Karpas-422 (cell line): ENCODE data around the gene POLR2F. TPM values are rescaled to one million over a fixed set of nuclear protein-coding genes. Genes with fewer than 3 reads are reported as not detected.
A peak's percentile ranks its signal among the peaks of the same experiment; 100 is the strongest.
"Not testable (repeated sequence)": the region's sequence is repeated elsewhere in the genome, so short reads cannot be mapped to it uniquely, and the experiment has no call there.

Experiments
- DNase-seq: peaks from one replicate; pipeline ENCODE4 v3.0.0-alpha.2; 2015
- H2AFZ ChIP-seq: fragments of 200-600 bp; sonication (generic); 2 replicates; pipeline ENCODE4 v1.6.1; 2014; ENCODE audit warnings: antibody characterized with exemption, low read length, mixed read lengths
- H3K27ac ChIP-seq: fragments of 200-600 bp; sonication (generic); 2 replicates; pipeline ENCODE4 v1.5.1; 2014; ENCODE audit warnings: mild to moderate bottlenecking, low read length, moderate library complexity
- H3K27me3 ChIP-seq: fragments of 200-600 bp; sonication (generic); 2 replicates; pipeline ENCODE4 v1.6.1; 2014; ENCODE audit warnings: low read length, mixed read lengths
- H3K36me3 ChIP-seq: fragments of 200-600 bp; sonication (generic); 2 replicates; pipeline ENCODE4 v1.6.1; 2014; ENCODE audit warnings: low read length, mixed read lengths; ENCODE audit not compliant: insufficient read depth
- H3K4me1 ChIP-seq: fragments of 200-600 bp; sonication (generic); 2 replicates; pipeline ENCODE4 v1.6.1; 2014; ENCODE audit warnings: mild to moderate bottlenecking, low read length, mixed read lengths
- H3K4me2 ChIP-seq: fragments of 200-600 bp; sonication (generic); 2 replicates; pipeline ENCODE4 v1.6.1; 2014; ENCODE audit warnings: low read length, low read depth, mild to moderate bottlenecking; ENCODE audit not compliant: poor library complexity, severe bottlenecking
- H3K4me3 ChIP-seq: fragments of 200-600 bp; sonication (generic); 2 replicates; pipeline ENCODE4 v1.5.1; 2014; ENCODE audit warnings: mild to moderate bottlenecking, antibody characterized with exemption, low read length, mixed read lengths
- H3K79me2 ChIP-seq: fragments of 200-600 bp; sonication (generic); 2 replicates; pipeline ENCODE4 v1.6.1; 2014; ENCODE audit warnings: mild to moderate bottlenecking, low read length, mixed read lengths
- H3K9ac ChIP-seq: fragments of 200-600 bp; sonication (generic); 2 replicates; pipeline ENCODE4 v1.6.0; 2014; ENCODE audit warnings: low read length
- H3K9me2 ChIP-seq: fragments of 200-600 bp; sonication (generic), shearing (Covaris generic); replicated peaks from 2 replicates; pipeline ENCODE4 v1.6.0; 2014; ENCODE audit warnings: mild to moderate bottlenecking, low read length, moderate library complexity; ENCODE audit not compliant: insufficient read depth
- H3K9me3 ChIP-seq: fragments of 300-700, 200-600 bp; sonication (generic); 2 replicates; pipeline ENCODE4 v1.6.1; 2014; ENCODE audit warnings: low read length, mixed read lengths
- H4K20me1 ChIP-seq: fragments of 200-600 bp; sonication (generic); 2 replicates; pipeline ENCODE4 v1.6.1; 2014; ENCODE audit warnings: mild to moderate bottlenecking, antibody characterized with exemption, low read length, low read depth; ENCODE audit not compliant: insufficient read depth
- total RNA-seq: library from RNA; depleted of rRNA; stranded (reverse); fragments of >200 nt; shearing (Covaris generic); gene quantifications from 2 replicates; pipeline ENCODE4 v1.2.3, GENCODE V29; 2014; ENCODE audit warnings: low replicate concordance

POLR2F gene
- total RNA-seq, 1 experiment from 2014 or later, result 41.9 TPM

DNA sequence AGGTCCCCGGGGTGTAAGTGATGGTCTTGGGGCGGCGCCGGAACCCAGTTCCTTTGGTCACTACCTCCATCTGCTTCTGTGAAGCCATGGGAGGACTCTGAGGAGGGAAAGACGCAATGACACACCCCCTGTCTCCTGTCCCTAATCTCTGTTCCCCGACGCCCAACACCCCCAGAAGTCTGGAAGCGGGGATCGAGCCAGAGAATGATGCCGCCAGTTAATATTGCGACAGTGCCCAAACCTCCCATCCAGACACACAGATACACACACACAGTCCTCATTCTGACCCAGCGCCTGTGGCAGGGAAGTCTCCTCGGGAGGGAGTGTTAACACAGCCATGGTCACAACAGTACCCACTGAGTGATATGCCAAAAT, 450 bp upstream of the POLR2F start:
- Histone ChIP-seq H3K9me2 (no peaks in the 10 kb centered on the region), H3K79me2 (peaks cover 35% of the 10 kb centered on the region), H4K20me1 (no peaks in the 10 kb centered on the region), H3K9ac (peak overlapping the region; percentile 86), H3K27me3 (no peaks in the 10 kb centered on the region), H3K4me2 (peak overlapping the region; percentile 91), H3K9me3 (no peaks in the 10 kb centered on the region), H2AFZ (peak overlapping the region; percentile 87), H3K4me1 (peaks cover 16% of the 10 kb centered on the region), H3K36me3 (peaks cover 16% of the 10 kb centered on the region; the same call in 1 of the 2 replicates), H3K27ac (no peak overlapping the region), H3K4me3 (peak overlapping the region; percentile 85)
- DNase-seq, result no peak

DNA sequence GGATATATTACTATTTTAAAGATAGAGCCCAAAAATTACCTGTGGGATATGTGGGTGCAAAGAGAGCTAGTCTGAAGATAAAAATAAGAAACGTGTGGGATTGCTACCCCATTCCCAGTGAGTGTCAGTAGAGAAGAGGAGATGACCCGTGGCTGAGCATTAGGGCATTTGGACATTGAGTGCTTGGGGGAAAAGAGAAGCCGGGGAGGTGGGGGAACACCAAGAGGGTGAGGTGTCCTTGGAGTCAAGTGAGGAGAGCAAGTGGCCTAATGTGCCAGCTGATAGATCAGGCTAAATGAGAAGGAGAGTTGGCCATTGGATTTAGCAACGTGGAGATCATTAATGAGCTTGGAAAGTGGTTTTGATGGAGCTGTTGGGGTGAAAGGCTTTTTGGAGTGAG, 1.2 kb downstream of the POLR2F start:
- H3K9ac ChIP-seq, result peak overlapping the region; percentile 86
- H3K27ac ChIP-seq, result no peak overlapping the region
- no peaks in the 10 kb centered on the region for H3K9me3 ChIP-seq
- H3K4me1 ChIP-seq, result peaks cover 16% of the 10 kb centered on the region
- no peaks in the 10 kb centered on the region for H3K9me2 ChIP-seq
- H4K20me1 ChIP-seq, result no peaks in the 10 kb centered on the region
- H3K27me3 ChIP-seq, result no peaks in the 10 kb centered on the region
- no peak overlapping the region for H2AFZ ChIP-seq
- peak overlapping the region; percentile 91 for H3K4me2 ChIP-seq
- H3K36me3 ChIP-seq, result peaks cover 29% of the 10 kb centered on the region; the same call in 1 of the 2 replicates
- peak overlapping the region; percentile 85 for H3K4me3 ChIP-seq
- H3K79me2 ChIP-seq, result peaks cover 37% of the 10 kb centered on the region
- DNase-seq, result no peak

DNA sequence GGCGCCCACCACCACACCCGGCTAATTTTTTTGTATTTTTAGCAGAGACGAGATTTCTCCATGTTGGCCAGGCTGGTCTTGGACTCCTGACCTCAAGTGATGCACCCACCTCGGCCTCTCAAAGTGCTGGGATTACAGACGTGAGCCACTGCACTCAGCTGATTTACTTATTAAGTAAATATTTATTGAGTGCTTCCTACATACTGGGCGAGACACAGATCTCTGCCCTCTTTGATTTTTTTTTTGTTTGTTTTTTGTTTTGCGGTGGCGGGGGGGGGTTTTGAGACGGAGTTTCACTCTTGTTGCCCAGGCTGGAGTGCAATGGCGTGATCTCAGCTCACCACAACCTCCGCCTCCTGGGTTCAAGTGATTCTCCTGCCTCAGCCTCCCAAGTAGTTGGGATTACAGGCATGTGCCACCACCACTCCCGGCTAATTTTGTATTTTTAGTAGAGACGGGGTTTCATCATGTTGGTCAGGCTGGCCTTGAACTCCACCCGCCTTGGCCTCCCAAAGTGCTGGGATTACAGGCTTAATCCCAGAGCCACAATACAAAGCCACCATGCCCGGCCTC, 2.4 kb downstream of the POLR2F start:
- H2AFZ ChIP-seq, H3K9ac ChIP-seq, H3K9me3 ChIP-seq, DNase-seq, H4K20me1 ChIP-seq, H3K9me2 ChIP-seq, H3K27ac ChIP-seq, H3K27me3 ChIP-seq, H3K4me2 ChIP-seq, H3K4me3 ChIP-seq: not testable (repeated sequence)
- peaks cover 31% of the 10 kb centered on the region; the same call in 1 of the 2 replicates for H3K36me3 ChIP-seq
- H3K4me1 ChIP-seq, result peaks cover 16% of the 10 kb centered on the region
- peaks cover 37% of the 10 kb centered on the region for H3K79me2 ChIP-seq

DNA sequence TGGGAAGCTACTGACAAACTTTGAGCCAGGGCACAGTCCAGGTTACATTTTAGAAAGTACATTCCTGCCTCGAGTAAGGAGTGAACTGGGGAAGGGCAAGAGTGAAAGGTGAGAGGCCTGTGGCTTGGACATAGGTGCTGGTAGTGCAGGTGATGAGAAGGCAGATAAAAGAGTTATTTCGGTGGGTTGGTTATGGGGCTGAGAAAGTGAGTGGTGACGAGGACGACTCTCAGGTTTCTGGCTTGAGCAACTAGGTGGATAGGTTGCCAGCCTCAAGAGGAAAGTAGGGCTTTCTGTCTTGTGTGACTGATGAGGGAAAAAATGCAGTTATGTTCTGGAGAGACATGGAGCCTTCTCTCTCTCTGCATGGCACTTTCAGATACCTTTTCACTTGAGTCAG, 3.7 kb downstream of the POLR2F start:
- peaks cover 16% of the 10 kb centered on the region for H3K4me1 ChIP-seq
- H3K79me2 ChIP-seq, result peaks cover 37% of the 10 kb centered on the region
- peaks cover 31% of the 10 kb centered on the region; the same call in 1 of the 2 replicates for H3K36me3 ChIP-seq

DNA sequence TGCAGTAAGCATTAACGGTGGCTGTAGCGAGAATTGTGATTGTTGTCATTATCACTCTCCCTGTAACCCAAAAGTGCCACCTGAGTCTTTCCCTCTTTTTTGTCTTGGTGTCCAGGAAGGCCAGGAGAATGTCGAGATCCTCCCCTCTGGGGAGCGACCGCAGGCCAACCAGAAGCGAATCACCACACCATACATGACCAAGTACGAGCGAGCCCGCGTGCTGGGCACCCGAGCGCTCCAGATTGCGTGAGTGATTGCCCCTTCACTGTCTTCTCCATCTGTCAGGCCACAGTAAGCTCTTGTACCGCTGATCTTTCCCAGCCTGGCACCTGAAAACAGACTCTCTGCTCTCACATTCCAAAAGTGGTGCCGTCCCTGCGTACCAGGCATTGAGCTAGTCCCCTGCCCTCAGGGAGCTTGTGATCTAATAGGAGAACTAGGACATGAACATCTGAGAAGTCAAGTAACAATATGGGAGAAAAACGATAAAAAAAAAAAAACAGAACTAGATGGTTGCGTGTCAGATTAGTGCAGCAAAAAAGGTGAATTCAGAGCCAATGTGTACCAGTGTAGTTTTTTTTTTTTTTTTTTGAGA, 5.8 kb downstream of the POLR2F start:
- Histone ChIP-seq H3K4me3 (no peak overlapping the region), H3K4me1 (peaks cover 16% of the 10 kb centered on the region), H3K9ac (no peak overlapping the region), H3K36me3 (peaks cover 31% of the 10 kb centered on the region; the same call in 1 of the 2 replicates), H3K9me2 (no peaks in the 10 kb centered on the region), H2AFZ (no peak overlapping the region), H3K9me3 (no peaks in the 10 kb centered on the region), H3K27ac (no peak overlapping the region), H4K20me1 (no peaks in the 10 kb centered on the region), H3K4me2 (no peak overlapping the region), H3K27me3 (no peaks in the 10 kb centered on the region), H3K79me2 (peaks cover 28% of the 10 kb centered on the region)
- DNase-seq, result no peak

More for the DNA sequence above, 3.7 kb downstream of the POLR2F start:
- Histone ChIP-seq H2AFZ (no peak overlapping the region), H3K27me3 (no peaks in the 10 kb centered on the region), H3K9me3 (no peaks in the 10 kb centered on the region), H3K9me2 (no peaks in the 10 kb centered on the region), H4K20me1 (no peaks in the 10 kb centered on the region), H3K27ac (no peak overlapping the region), H3K9ac (no peak overlapping the region), H3K4me2 (no peak overlapping the region), H3K4me3 (no peak overlapping the region)
- DNase-seq, result no peak

DNA sequence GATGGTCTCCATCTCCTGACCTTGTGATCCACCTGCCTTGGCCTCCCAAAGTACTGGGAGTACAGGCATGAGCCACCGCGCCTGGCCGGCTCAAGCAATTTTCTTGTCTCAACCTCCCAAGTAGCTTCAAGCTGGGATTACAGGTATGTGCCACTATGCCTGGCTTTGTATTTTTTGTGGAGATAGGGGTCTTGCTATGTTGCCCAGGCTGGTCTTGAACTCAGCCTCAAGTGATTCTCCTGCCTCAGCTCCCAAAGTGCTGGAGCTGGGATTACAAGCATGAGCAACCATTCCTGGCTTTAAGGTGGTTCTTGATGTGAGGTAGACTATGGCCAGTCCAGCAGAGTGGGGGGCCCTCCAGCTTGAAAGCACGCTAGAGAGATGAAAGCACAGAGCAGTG, 7.6 kb downstream of the POLR2F start:
- no peak overlapping the region for H3K4me2 ChIP-seq
- no peaks in the 10 kb centered on the region for H3K27me3 ChIP-seq
- H3K27ac ChIP-seq, result no peak overlapping the region
- no peak for DNase-seq
- H3K9ac ChIP-seq, result no peak overlapping the region
- peaks cover 19% of the 10 kb centered on the region for H3K79me2 ChIP-seq
- peaks cover 8% of the 10 kb centered on the region for H3K4me1 ChIP-seq
- H2AFZ ChIP-seq, result no peak overlapping the region
- H3K9me3 ChIP-seq, result no peaks in the 10 kb centered on the region
- H3K4me3 ChIP-seq, result no peak overlapping the region
- peaks cover 10% of the 10 kb centered on the region for H4K20me1 ChIP-seq
- peaks cover 39% of the 10 kb centered on the region for H3K36me3 ChIP-seq
- no peaks in the 10 kb centered on the region for H3K9me2 ChIP-seq

DNA sequence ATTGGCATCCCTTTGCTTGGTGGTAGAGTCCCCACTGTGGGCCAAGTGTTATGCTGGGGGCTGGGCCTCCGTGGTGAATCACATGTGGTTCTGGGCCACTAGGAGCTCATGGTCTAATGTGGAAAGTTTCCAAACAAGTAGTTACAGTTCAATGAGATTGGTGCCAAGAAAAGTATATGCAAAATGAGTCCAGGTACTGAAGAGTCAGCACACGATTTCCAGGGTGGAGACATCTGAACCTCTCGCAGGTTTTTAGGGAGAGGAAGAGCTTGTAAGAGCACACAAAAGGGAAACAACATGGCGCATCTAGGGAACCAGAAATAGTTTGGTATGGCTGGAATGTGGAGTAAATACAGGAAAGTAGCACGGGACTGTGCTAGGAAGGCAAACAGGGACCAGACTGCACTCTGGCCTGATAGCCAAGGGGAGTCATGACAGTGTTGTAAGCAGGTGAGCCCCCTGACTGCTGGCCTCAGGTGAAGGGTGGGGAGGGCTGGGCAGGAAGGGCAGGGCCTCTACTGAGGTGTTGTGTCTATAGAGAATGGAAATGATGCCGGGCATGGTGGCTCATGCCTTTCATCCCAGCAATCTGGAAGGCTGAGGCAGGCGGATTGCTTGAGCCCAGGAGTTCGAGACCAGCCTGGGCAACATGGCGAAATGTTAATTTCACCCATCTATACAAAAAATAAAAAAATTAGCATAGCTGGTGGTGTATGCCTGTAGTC, 12.6 kb downstream of the POLR2F start:
- H3K4me1 ChIP-seq, result peaks cover 8% of the 10 kb centered on the region
- no peak overlapping the region for H3K27ac ChIP-seq
- no peaks in the 10 kb centered on the region for H3K9me2 ChIP-seq
- no peak overlapping the region for H2AFZ ChIP-seq
- no peaks in the 10 kb centered on the region for H3K27me3 ChIP-seq
- H3K9me3 ChIP-seq, result no peaks in the 10 kb centered on the region
- H3K36me3 ChIP-seq, result peaks cover 16% of the 10 kb centered on the region
- no peak for DNase-seq
- H3K4me3 ChIP-seq, result no peak overlapping the region
- H4K20me1 ChIP-seq, result peaks cover 10% of the 10 kb centered on the region
- H3K79me2 ChIP-seq, result peaks cover 7% of the 10 kb centered on the region
- no peak overlapping the region for H3K9ac ChIP-seq
- H3K4me2 ChIP-seq, result no peak overlapping the region

DNA sequence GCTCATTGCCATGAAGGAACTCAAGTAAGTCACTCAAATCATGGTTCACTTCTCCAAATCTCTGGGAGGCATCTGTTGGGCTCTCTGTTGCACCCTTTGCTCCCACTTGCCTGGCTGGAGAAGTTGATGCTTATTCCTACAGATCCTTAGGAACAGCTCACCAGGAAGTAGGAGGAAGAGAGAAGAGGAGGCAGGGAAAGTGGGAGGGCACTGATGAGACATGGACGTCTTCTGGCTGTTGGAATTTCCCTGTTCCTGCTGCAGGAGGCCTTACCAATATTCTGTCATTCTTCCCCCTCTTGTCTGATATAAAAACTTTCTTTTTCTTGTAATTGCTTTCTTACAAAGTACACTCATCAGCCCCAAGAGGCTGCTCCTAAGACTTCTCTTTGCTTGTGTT, 13.6 kb downstream of the POLR2F start:
- Histone ChIP-seq H3K4me2 (no peak overlapping the region), H3K9ac (no peak overlapping the region), H3K9me2 (no peaks in the 10 kb centered on the region), H3K79me2 (peaks cover 7% of the 10 kb centered on the region), H3K4me3 (no peak overlapping the region), H3K9me3 (no peaks in the 10 kb centered on the region), H3K36me3 (peaks cover 16% of the 10 kb centered on the region), H3K27ac (no peak overlapping the region), H2AFZ (no peak overlapping the region), H3K27me3 (no peaks in the 10 kb centered on the region), H3K4me1 (peaks cover 8% of the 10 kb centered on the region), H4K20me1 (peaks cover 10% of the 10 kb centered on the region)
- DNase-seq, result no peak
